ENCODE data around the gene DMD. TPM values are rescaled to one million over a fixed set of nuclear protein-coding genes. Genes with fewer than 3 reads are reported as not detected.

The DMD gene
- total RNA-seq, 2 experiments from 2014 or later = 0.20 to 0.47 TPM

DNA sequence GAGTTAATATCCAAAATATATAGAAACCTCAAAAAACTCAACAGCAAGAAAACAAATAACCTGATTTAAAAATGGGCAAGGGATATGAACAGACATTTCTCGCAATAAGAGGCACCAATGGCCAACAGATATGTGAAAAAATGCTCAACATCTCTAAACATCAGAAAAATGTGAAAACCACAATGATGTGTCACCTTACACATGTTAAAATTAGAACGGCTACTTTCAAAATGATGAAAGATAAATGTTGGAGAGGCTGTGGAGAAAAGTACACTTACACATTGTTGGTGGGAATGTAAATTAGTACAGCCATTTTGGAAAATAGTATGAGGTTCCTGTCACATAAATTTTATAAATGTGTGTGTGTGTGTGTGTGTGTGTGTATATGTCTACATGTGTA is 731.3 kb downstream of the DMD start:
- Mint-ChIP-seq H3K36me3 (ENCODE audit: low read depth) (no peaks in the 10 kb centered on the region), H3K27me3 (no peaks in the 10 kb centered on the region), H3K27ac (no peak overlapping the region), H3K4me3 (no peak overlapping the region), H3K4me1 (ENCODE audit: low read depth) (no peaks in the 10 kb centered on the region), H3K9me3 (no peaks in the 10 kb centered on the region)
- intact Hi-C loops (cut with DNase I, micrococcal nuclease) = no loop called here
- ATAC-seq (ENCODE audit: poor library complexity) = no peak
- Histone ChIP-seq H3K27ac (ENCODE audit: low read depth in 1 of 2, low read length in 2 of 2) (no peak overlapping the region), H3K4me1 (ENCODE audit: insufficient read depth, low read length) (no peaks in the 10 kb centered on the region), H3K4me3 (ENCODE audit: low read length) (no peak overlapping the region), H3K9me3 (ENCODE audit: control insufficient read depth in 1 of 2, insufficient read depth in 1 of 2, low read length in 2 of 2) (no peaks in the 10 kb centered on the region), H3K27me3 (ENCODE audit: control insufficient read depth in 1 of 2, insufficient read depth in 2 of 2, low read length in 2 of 2) (no peaks in the 10 kb centered on the region), H3K36me3 (ENCODE audit: insufficient read depth, low read length) (no peaks in the 10 kb centered on the region)
- no peak for TF ChIP-seq CTCF (IDR thresholded peaks at IDR 0.05)
- no peak for DNase-seq
- ChIA-PET POLR2A (no interaction called here), CTCF (no interaction called here)

- Mint-ChIP-seq H3K4me1 (ENCODE audit: low read depth) (no peaks in the 10 kb centered on the region), H3K27ac (no peak overlapping the region), H3K36me3 (ENCODE audit: low read depth) (no peaks in the 10 kb centered on the region), H3K27me3 (no peaks in the 10 kb centered on the region), H3K9me3 (no peaks in the 10 kb centered on the region), H3K4me3 (no peak overlapping the region)
- no peaks in the 10 kb centered on the region for H3K4me1 ChIP-seq (ENCODE audit: insufficient read depth, low read length)
- H3K27me3 ChIP-seq (ENCODE audit: control insufficient read depth in 1 of 2, insufficient read depth in 2 of 2, low read length in 2 of 2) = no peaks in the 10 kb centered on the region
- ATAC-seq (ENCODE audit: poor library complexity) = no peak
- ChIA-PET POLR2A (no interaction called here), CTCF (no interaction called here)
- no peak for DNase-seq
- no peak overlapping the region for H3K4me3 ChIP-seq (ENCODE audit: low read length)
- no peak for TF ChIP-seq CTCF (IDR thresholded peaks at IDR 0.05)
- intact Hi-C loops (cut with DNase I, micrococcal nuclease) = no loop called here
- no peak overlapping the region for H3K27ac ChIP-seq (ENCODE audit: low read depth in 1 of 2, low read length in 2 of 2)
- no peaks in the 10 kb centered on the region for H3K36me3 ChIP-seq (ENCODE audit: insufficient read depth, low read length)
- no peaks in the 10 kb centered on the region for H3K9me3 ChIP-seq (ENCODE audit: control insufficient read depth in 1 of 2, insufficient read depth in 1 of 2, low read length in 2 of 2)
These were observed 739.0 kb downstream of the DMD start for GRCh38 chrX:32472364-32472763.

DNA sequence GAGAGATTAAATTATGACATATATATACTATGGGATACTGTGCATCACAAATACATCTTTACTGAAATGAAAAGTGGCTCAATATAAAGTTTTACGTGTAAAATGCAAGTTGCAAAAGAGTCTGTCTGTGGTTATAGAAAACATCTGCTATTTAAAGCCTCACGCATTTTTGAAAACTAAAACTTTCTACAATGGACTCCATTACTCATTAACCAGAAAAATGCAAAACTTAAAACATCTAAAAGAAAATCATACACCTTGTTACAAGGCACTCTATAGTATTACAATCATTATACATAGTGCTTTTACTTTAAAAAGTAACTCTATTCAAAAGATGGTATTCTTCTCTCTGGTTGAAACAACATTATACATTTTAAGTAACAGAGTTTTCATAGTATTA is 755.6 kb downstream of the DMD start:
- Mint-ChIP-seq H3K36me3 (ENCODE audit: low read depth) (no peaks in the 10 kb centered on the region), H3K27ac (no peak overlapping the region), H3K4me1 (ENCODE audit: low read depth) (no peaks in the 10 kb centered on the region), H3K9me3 (no peaks in the 10 kb centered on the region), H3K4me3 (no peak overlapping the region), H3K27me3 (no peaks in the 10 kb centered on the region)
- H3K4me1 ChIP-seq (ENCODE audit: insufficient read depth, low read length) = no peaks in the 10 kb centered on the region
- H3K36me3 ChIP-seq (ENCODE audit: insufficient read depth, low read length) = no peaks in the 10 kb centered on the region
- CTCF ChIA-PET = no interaction called here
- H3K4me3 ChIP-seq (ENCODE audit: low read length) = no peak overlapping the region
- no peak for TF ChIP-seq CTCF (IDR thresholded peaks at IDR 0.05)
- ATAC-seq (ENCODE audit: poor library complexity) (no peak), DNase-seq (no peak)
- H3K27me3 ChIP-seq (ENCODE audit: control insufficient read depth in 1 of 2, insufficient read depth in 2 of 2, low read length in 2 of 2) = no peaks in the 10 kb centered on the region
- no peaks in the 10 kb centered on the region for H3K9me3 ChIP-seq (ENCODE audit: control insufficient read depth in 1 of 2, insufficient read depth in 1 of 2, low read length in 2 of 2)
- no peak overlapping the region for H3K27ac ChIP-seq (ENCODE audit: low read depth in 1 of 2, low read length in 2 of 2)
- POLR2A ChIA-PET = no interaction called here
- intact Hi-C loops (cut with DNase I, micrococcal nuclease) = no loop called here

Measured in CD4-positive, alpha-beta T cell (primary cell).